Transverse colon (tissue), 3 donors: ENCODE results near the gene GNAT3.

Experiments used
- CTCF ChIP-seq, 5 experiments: fragments of 200-600 bp in 3 of 5; fragments of 450-650 bp in 2 of 5; sonication (generic) in 3 of 5; IDR thresholded peaks; 1 replicate in 2 of 5; 2 replicates in 3 of 5; pipeline ENCODE4 v1.5.1; 2016 to 2017; ENCODE audit warnings: antibody characterized with exemption in 5 of 5, inconsistent platforms in 3 of 5, mild to moderate bottlenecking in 2 of 5, moderate library complexity in 1 of 5
- POLR2A ChIP-seq: fragments of 450-650 bp; IDR thresholded peaks from one replicate; pipeline ENCODE4 v1.6.1; 2016; ENCODE audit warnings: antibody characterized with exemption, mild to moderate bottlenecking, moderate library complexity

- TF ChIP-seq CTCF (IDR thresholded peaks at IDR 0.05) (no peak), POLR2A (no peak)
Observed at GRCh38 chr7:80488406-80488805, 23.5 kb downstream of the GNAT3 start.
